GM19043 (cell line): ENCODE results near the gene NOL4.
A peak's percentile ranks its signal among the peaks of the same experiment; 100 is the strongest.
"Not testable (repeated sequence)": the region's sequence is repeated elsewhere in the genome, so short reads cannot be mapped to it uniquely, and the experiment has no call there.

Experiments used
- ATAC-seq: cut with Tn5 transposase; IDR thresholded peaks from one replicate; pipeline ENCODE4 v1.9.1; 2021; ENCODE audit warnings: low read depth; ENCODE audit not compliant: unreplicated experiment

Gene NOL4, protein sequence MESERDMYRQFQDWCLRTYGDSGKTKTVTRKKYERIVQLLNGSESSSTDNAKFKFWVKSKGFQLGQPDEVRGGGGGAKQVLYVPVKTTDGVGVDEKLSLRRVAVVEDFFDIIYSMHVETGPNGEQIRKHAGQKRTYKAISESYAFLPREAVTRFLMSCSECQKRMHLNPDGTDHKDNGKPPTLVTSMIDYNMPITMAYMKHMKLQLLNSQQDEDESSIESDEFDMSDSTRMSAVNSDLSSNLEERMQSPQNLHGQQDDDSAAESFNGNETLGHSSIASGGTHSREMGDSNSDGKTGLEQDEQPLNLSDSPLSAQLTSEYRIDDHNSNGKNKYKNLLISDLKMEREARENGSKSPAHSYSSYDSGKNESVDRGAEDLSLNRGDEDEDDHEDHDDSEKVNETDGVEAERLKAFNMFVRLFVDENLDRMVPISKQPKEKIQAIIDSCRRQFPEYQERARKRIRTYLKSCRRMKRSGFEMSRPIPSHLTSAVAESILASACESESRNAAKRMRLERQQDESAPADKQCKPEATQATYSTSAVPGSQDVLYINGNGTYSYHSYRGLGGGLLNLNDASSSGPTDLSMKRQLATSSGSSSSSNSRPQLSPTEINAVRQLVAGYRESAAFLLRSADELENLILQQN

DNA sequence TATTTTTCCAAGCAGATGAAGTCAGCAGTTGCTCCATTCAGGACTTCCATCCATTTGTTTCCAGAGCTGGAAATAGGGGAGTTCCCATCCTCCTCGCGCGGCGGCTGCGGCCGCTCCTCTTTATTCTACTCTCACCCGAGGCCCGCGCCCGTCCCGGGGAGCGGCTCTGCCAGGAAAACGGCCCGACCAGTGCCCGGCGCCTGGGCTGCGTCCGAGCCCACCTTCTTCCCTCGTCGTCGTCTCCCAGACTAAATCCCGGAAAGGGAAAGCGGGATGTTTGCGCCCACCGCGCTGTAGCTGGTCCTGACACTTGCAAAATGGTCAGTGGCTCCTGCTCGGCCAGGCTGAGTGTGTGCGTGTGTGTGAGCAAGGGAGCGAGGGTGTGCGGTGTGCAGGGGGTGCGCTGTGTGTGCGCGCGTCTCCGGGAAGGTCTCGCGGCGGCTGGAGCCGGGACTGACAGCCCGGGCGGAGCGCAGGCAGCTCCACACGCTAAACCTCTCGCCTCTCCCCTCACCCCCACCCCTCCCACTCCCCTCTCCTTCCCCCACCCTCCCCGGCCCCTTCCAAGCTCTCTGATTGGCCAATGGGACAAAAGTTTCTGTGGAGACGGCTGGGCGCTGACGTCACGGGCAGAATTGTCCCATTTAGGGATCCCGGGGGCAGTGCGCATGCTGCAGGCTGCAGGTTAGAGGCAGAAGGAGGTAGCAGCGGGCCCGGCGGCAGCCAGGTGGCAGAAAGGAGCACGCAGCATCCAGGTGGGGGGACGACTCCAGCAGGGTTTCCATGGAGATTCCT is at the start of gene NOL4:
TSS of gene NOL4 (minus strand) at position 491 of the 795 bp plus-strand sequence. CDS start 1,660 bp downstream, outside the sequence.
- ATAC-seq = no peak

DNA sequence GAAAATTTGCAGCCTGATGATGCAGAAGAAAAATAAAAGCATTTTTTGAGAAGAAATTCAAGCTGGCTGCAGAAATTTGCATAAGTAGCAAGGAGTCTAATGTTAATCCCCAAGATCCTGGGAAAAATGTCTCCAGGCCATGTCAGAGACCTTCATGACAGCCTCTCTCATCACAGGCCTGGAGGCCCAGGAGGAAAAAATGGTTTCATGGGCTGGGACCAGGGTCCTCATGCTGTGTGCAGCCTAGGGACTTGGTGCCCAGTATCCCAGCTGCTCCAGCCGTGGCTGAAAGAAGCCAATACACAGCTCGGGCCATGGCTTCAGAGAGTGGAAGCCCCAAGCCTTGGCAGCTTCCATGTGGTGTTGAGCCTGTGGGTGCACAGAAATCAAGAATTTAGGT is 41.3 kb upstream of the NOL4 start:
- ATAC-seq = not testable (repeated sequence)

DNA sequence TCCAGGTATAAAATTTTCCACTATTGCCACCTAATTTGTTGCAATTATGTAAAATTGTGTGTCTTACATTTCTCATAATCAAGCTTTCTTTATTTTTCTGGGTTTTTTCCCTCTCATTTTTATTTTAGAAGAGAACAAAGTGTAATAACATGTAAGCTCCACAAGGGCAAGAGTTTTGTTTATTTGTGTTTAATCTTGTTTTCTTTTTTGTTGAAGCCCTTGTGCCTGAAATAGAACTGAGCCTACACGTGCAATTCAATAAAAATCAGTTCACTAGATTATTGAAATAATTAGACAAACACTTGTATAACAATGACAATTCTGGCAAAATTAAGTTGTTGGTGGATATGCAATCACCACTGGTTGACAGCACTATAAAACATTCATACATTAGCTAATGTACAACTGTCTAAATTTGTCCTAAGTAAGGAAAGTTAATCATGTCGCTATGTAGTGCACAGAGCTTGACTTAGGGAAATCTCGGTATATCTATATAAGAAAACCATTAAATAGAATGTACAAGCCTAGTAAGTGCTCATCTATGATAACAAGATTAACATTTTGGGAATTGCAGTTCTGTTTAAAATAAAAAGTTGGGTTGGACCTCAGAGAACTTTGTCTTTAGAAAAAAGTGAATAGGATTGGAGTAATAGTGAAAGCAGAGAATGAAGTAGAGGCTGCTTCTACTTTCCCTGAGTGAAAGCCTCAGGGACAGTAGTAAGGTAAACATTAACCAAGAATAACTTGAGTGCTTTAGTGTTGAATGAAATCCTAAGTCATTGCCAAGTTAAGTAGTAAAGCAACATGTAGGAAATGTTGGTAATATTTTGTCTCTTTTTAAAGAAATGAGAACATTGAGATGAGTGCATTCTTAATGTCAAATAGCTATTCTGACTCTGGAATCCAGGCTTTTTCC is 37.4 kb upstream of the NOL4 start:
- peak; percentile 89 for ATAC-seq

DNA sequence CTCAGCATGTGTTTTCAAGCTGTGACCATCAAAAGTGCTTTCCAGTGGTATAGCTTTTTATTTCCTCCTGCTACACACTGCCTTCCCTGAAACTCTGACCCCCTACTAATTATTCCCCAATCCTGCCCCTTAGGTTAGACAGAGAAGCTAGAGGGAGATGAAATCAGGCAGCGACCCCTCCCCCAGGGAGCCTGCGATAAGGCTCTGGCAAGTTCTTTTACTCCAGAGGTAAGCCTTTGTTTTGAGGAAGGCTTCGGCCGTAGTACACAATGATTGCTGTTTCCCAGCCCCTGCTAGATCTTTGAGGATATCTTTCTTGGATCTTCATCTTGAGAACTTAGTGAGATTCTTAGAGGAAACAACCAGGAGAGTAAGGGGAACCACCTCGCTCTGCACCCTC is 33.5 kb upstream of the NOL4 start:
- ATAC-seq = no peak

DNA sequence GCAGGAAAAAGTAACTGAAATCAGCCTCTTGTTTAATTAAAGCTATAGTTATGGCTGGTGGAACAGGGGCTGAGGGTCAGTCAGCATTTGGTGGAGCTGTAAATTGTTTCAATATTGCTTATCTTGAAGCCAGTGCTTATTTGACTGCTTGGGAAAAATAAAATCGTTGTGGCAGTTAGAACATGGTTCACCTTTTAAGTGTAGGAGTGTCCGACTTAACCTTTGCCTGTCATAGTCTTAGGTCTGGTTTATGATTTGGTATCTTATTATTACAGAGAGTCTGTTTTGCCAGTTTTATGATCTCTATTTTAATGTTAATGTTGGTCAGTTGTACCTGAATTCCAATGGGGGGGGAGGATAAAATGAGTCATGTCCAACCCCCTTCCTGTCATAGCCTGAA is 27.2 kb upstream of the NOL4 start:
- ATAC-seq = no peak

DNA sequence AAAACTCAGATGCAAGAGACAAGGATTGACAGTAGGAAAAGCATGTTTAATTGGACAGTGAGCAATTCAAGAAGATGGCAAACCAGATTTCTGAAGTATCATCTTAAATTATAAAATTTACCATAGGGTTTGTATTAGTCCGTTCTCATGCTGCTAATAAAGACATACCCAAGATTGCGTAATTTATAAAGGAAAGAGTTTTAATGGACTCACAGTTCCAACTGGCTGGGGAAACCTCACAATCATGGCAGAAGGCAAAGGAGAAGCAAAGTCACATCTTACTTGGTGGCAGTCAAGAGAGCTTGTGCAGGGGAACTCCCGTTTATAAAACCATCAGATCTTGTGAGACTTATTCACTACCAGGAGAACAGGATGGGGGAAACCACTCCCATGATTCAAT is 24.0 kb upstream of the NOL4 start:
- no peak for ATAC-seq

DNA sequence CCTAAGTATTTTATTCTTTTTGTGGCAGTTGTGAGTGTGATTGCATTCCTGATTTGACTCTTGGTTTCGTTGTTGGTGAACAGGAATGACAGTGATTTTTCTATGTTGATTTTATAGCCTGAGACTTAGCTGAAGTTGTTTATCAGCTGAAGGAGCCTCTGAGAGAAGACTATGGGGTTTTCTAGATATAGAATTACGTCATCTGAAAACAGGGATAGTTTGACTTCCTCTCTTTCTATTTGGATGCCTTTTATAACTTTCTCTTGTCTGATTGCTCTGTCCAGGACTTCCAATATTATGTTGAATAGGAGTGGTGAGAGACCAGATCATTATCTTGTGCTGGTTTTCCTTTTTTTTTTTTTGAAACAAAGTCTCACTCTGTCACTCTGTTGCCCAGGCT is 18.0 kb upstream of the NOL4 start:
- no peak for ATAC-seq

DNA sequence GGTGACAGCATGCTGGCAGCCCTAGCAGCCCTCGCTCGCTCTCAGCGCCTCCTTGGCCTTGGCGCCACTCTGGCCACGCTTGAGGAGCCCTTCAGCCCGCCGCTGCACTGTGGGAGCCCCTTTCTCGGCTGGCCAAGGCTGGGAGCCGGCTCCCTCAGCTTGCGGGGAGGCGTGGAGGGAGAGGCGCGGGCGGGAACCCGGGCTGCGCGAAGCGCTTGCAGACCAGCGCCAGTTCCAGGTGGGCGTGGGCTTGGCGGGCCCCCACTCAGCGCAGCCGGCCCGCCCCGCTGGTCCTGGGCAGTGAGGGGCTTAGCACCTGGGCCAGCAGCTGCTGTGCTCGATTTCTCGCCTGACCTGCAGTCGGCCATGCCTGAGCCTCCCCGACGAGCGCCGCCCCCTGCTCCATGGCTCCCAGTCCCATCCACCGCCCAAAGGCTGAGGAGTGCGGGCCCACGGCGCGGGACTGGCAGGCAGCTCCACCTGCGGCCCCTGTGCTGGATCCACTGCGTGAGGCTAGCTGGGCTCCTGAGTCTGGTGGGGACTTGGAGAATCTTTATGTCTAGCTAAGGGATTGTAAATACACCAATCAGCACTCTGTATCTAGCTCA is 9.2 kb upstream of the NOL4 start:
- ATAC-seq = not testable (repeated sequence)

DNA sequence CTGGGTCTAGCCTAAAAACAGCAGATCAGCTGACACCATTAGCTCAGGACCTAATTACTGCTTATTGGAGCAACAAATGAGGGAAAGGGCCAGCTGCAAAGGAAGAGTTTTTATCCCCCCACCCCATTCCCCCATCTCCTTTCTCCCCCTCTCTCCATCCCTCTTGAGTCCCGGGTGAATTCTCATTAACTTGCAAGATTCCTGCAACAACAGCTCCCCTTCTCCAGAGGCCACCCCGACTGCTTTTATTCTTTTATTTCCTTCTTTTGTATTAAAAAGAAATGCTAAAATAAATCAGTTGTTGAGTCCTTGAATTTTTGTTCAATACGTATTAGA is 473 bp upstream of the NOL4 start:
- ATAC-seq = no peak

DNA sequence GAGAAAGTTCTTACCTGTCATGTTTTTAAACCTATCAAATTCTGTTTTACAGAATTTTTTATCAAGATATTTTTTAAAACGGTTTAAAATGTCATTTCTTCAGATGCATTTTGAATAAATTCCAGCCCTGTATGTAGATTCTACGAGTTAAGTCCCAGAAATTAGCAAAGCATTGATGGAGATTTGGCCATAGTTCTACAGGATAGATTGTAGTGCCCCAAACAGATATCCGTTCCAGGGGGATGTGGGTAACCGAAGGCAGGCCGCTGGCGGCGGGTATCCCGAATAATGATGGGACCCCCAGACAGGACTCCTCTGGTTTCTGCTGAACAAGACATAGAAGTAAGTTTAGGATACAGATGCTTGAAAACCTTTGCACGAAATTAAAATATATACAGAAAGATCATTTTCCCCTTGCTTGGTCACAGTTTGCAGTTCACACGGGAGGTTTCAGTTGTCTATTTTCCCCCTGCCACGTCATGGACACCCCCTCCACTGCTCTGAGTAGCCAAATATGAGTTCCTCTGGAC is 755 bp downstream of the NOL4 start:
- no peak for ATAC-seq

DNA sequence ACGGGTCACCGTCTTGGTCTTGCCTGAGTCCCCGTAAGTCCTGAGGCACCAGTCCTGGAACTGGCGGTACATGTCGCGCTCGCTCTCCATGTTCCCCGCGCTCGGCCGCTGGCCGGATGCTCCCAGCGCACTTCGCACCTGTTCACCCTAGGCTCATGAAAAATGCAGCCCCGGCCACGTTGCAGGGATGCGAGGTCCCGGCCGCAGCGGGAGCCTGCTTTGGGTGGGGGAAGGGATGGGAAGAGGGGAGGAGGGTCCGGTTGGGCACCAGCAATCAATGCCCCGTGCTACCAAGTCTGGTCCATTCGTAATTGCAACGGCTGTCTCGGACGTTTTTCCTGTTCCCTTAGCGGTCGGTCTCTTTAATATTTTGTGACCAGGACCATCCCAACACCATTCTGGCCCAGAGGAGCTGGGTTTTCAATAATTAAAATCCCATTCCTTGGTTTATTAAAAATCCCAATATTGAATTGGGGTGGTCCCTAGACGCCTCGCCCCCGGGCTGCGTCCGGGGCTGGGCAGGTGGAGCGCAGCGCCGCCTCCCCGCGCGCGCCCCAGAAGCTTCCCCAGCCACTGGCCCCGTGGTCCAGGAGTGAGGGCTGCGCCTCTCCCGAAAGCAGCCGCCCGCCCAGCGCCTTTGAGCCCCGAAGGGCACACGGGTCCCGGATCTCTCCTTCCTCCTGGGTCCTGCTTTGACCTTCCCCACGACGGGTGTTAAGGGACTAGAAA is 1.4 kb downstream of the NOL4 start:
- no peak for ATAC-seq

DNA sequence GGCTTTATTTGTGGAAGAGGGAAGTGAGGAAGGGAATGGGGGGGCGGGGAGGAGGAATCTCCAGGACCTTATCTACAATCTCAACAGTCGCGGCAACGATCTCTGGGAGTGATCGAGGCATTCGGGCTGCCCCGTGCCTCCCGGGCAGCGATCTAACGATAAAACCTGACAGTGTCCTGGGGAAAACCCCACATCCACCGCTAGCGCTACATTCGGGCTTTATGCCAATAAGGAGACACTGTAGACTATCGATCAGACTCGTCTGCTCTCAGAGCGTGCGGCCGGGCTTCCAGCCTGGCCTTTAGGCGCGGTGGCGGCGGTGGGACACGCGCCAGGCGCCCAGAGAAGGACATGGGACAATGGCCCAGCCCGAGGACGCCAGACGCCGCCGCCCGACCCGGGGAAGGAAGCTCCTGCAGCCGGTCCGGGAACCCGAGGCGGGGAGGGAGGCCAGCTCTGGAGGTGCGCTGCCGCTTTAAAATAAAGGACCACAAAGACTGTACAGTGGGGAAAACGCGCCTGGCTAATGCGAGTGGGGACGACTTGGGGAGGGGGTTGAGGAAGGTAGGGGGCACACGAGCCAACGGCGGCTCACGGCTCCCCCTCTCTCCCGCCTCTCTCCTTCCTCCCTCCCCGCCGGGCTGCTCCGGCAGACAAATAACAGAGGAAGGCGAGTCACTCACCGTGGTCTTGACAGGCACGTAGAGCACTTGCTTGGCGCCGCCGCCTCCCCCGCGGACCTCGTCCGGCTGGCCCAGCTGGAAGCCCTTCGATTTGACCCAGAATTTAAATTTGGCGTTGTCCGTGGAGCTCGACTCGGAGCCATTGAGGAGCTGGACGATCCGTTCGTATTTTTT is 2.2 kb downstream of the NOL4 start:
- no peak for ATAC-seq

DNA sequence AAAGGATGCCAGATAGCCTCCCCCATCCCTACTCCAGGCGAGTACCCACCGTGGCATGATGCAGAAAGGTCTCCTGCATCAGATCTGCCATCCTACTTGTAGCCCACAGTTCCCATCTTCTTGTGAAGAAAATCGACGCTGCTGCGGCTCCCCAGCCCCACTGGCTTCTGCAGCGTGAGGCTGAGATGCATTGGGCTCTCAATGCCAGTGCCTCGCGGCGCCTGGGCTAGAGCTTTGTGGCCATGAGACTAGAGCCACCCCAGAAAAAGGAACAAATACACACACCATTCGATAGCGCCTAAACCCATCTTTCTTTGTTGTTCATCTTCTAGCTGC is 2.8 kb downstream of the NOL4 start:
- no peak for ATAC-seq

DNA sequence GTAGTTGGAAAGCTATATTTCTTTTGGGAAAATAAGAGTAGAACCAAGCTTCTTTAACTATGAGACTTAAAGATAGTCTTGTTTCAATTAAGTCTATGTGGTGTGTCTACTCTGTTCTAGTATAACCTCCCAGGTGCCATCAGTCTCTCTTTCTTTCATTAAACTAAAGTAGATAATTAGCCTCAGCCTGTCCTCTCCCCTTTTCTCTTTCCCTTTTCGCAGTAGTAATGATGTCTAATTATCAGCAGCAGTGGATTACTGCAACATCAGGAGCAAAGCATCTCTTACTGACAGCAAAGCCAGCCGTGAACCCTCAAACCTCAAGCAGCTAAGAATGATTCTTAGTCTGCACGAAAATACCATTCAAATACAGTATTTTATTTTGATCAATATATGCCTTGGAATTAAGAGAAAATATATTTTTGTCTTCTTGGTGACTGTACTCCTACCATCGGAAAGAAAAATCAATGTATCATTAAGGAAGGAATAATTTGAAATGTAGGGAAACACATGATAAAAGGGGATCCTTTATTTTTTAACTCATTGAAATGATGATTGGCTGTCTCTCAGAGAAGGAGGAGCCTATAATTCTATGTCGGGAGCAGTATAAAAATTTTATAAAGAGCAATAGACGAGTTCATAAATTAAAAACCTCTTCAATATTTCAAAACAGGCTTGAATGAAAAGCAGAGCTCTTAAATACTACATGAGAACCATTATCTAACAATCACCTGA is 4.5 kb downstream of the NOL4 start:
- no peak for ATAC-seq

DNA sequence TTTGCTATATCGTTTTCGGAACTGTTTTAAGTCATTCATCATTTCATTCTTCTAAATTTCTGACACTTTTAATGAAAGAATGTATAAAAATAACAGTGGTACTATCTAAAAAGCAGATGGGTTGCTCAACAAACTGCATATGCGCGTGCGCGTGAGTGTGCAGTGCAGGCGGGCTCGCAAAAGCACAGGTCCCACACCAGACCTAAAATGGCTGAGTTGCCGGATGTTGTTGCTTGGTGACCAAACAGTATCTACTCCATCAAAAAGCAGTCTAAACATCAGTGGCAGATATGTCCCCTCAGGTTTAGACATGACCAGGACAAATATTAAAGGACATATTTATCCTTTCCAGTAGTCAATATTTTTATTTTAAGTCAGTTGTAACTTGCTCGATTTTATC is 5.1 kb downstream of the NOL4 start:
- ATAC-seq = no peak

DNA sequence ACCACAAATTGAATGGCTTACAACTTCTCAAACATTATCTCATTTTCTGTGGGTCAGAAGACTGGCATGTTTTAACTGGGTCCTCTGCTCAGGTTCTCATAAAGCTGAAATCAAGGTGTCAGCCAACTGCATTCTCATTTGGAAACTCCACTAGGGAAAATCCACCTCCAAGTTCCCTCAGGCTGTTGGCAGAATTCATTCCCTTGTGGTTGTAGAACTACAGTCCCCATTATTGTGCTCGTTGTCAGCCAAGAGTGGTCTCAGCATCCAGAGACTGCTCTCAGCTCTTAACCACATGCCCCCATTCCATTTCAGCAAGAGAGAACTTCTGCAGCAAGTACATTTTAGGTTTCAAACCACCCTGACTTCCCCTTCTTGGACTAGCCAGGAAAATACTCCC is 12.2 kb downstream of the NOL4 start:
- ATAC-seq = no peak

DNA sequence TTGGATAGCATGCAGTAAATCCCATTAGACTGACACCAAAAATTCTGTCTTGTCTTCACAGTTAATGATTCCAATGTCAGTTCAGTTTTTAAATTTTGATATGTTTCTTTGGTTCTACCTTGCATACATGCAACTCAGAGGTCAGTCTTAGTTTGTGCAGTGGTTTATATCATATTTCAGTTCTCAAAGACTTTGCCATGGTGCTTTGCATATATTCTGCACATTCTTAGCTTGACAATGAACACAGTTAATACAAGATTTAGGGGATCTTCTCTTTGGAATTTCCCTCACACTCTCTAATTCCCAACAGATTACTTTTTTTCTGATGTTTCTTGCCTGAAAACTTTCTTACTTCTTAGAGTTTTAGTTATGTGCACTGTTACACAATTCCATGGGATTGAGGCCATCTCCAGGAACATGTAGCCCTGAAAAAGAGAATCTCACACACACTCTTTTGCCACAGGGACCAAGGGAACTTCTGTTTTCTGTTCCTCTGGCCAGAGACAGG is 17.3 kb downstream of the NOL4 start:
- no peak for ATAC-seq

DNA sequence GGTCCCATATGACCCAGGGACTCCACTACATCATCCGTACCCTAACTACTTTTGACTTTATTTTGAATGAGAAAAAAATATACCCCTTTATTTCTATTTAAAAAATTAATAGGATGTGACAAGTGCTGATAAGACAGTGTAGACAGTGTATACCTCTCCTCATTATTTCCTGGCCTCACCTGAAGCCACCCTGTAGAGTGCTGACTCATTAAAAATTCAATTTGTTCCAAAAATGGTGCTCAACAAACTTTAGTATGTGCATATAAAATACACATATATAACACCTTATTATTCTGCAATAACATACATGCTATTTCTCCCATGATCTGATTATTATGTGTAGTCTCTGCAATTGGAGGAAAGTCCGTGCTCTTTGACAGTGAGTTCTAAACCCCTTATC is 20.8 kb downstream of the NOL4 start:
- no peak for ATAC-seq
